H9 (cell line): ENCODE data around the gene HUS1. TPM values are rescaled to one million over a fixed set of nuclear protein-coding genes. Genes with fewer than 3 reads are reported as not detected.

ENCODE experiments used
- DNase-seq: peaks from one replicate; pipeline ENCODE4 v3.0.0-alpha.2; 2017
- H2AFZ ChIP-seq: one replicate; pipeline ENCODE4 v1.6.1; 2013; ENCODE audit warnings: mild to moderate bottlenecking, low read length, control low read depth, moderate library complexity
- H2AK5ac ChIP-seq: 2 replicates; pipeline ENCODE4 v1.6.1; 2013; ENCODE audit warnings: low read length, control low read depth, mixed read lengths; ENCODE audit not compliant: insufficient read length
- H2BK120ac ChIP-seq: one replicate; pipeline ENCODE4 v1.6.1; 2013; ENCODE audit warnings: low read depth, mild to moderate bottlenecking, low read length, control low read depth, inconsistent platforms; ENCODE audit not compliant: poor library complexity, severe bottlenecking
- H2BK12ac ChIP-seq: 2 replicates; pipeline ENCODE4 v1.6.1; 2013; ENCODE audit warnings: low read length, control low read depth, mixed read lengths, low read depth; ENCODE audit not compliant: insufficient read length
- H2BK15ac ChIP-seq: 2 replicates; pipeline ENCODE4 v1.6.1; 2013; ENCODE audit warnings: low read depth, low read length, control low read depth
- H2BK20ac ChIP-seq: one replicate; pipeline ENCODE4 v1.6.1; 2013; ENCODE audit warnings: low read depth, mild to moderate bottlenecking, low read length, control low read depth, inconsistent platforms; ENCODE audit not compliant: poor library complexity, severe bottlenecking
- H2BK5ac ChIP-seq: 2 replicates; pipeline ENCODE4 v1.6.1; 2013; ENCODE audit warnings: low read length, control low read depth, mixed read lengths; ENCODE audit not compliant: insufficient read length
- H3K14ac ChIP-seq: 2 replicates; pipeline ENCODE4 v1.6.1; 2013; ENCODE audit warnings: low read length, control low read depth; ENCODE audit not compliant: insufficient read depth
- H3K18ac ChIP-seq: 2 replicates; pipeline ENCODE4 v1.6.1; 2013; ENCODE audit warnings: low read depth, mild to moderate bottlenecking, mixed read lengths, low read length, control low read depth; ENCODE audit not compliant: insufficient read length
- H3K23ac ChIP-seq: 2 replicates; pipeline ENCODE4 v1.6.1; 2013; ENCODE audit warnings: low read length, control low read depth, mixed read lengths, low read depth; ENCODE audit not compliant: insufficient read length
- H3K23me2 ChIP-seq: 2 replicates; pipeline ENCODE4 v1.6.1; 2013; ENCODE audit warnings: low read depth, mild to moderate bottlenecking, mixed read lengths, low read length, control low read depth; ENCODE audit not compliant: insufficient read length, poor library complexity, severe bottlenecking
- H3K27ac ChIP-seq: 2 replicates; pipeline ENCODE4 v1.5.1; 2013; ENCODE audit warnings: low read length, control low read depth, mixed read lengths, low read depth; ENCODE audit not compliant: insufficient read length
- H3K27me3 ChIP-seq: 2 replicates; pipeline ENCODE4 v1.6.1; 2013; ENCODE audit warnings: low read length, control low read depth, inconsistent platforms; ENCODE audit not compliant: insufficient read depth
- H3K4ac ChIP-seq: 2 replicates; pipeline ENCODE4 v1.6.1; 2013; ENCODE audit warnings: low read depth, mild to moderate bottlenecking, control low read depth, inconsistent platforms, low read length, moderate library complexity
- H3K4me1 ChIP-seq: 2 replicates; pipeline ENCODE4 v1.6.1; 2013; ENCODE audit warnings: low read length, control low read depth, inconsistent platforms; ENCODE audit not compliant: insufficient read depth
- H3K4me2 ChIP-seq: 2 replicates; pipeline ENCODE4 v1.6.1; 2013; ENCODE audit warnings: low read length, control low read depth, mixed read lengths; ENCODE audit not compliant: insufficient read length, insufficient read depth
- H3K56ac ChIP-seq: 2 replicates; pipeline ENCODE4 v1.6.1; 2013; ENCODE audit warnings: low read depth, mild to moderate bottlenecking, mixed read lengths, low read length, control low read depth; ENCODE audit not compliant: insufficient read length
- H3K79me1 ChIP-seq: 2 replicates; pipeline ENCODE4 v1.6.1; 2013; ENCODE audit warnings: low read depth, mild to moderate bottlenecking, moderate library complexity, low read length, control low read depth, inconsistent platforms; ENCODE audit not compliant: insufficient read depth, poor library complexity, severe bottlenecking
- H3K79me2 ChIP-seq: 2 replicates; pipeline ENCODE4 v1.6.1; 2013; ENCODE audit warnings: low read length, control low read depth, inconsistent platforms; ENCODE audit not compliant: insufficient read depth
- H3K9ac ChIP-seq: 2 replicates; pipeline ENCODE4 v1.6.1; 2013; ENCODE audit warnings: low read length, control low read depth, mixed read lengths; ENCODE audit not compliant: insufficient read length; ENCODE audit errors: extremely low read depth
- H3K9me3 ChIP-seq: one replicate; pipeline ENCODE4 v1.6.1; 2013; ENCODE audit warnings: low read depth, low read length, inconsistent platforms; ENCODE audit not compliant: control insufficient read depth
- H3T11ph ChIP-seq: one replicate; pipeline ENCODE4 v1.6.1; 2013; ENCODE audit warnings: mild to moderate bottlenecking, low read length, control low read depth, inconsistent platforms
- H4K20me1 ChIP-seq: one replicate; pipeline ENCODE4 v1.6.1; 2013; ENCODE audit not compliant: control insufficient read depth, insufficient read length, insufficient read depth
- H4K5ac ChIP-seq: 2 replicates; pipeline ENCODE4 v1.6.1; 2013; ENCODE audit warnings: low read depth, mild to moderate bottlenecking, mixed read lengths, low read length, control low read depth; ENCODE audit not compliant: insufficient read length
- H4K8ac ChIP-seq: replicated peaks from 2 replicates; pipeline ENCODE4 v1.6.1; 2013; ENCODE audit warnings: low read length, control low read depth, mixed read lengths, low read depth; ENCODE audit not compliant: insufficient read length
- H4K91ac ChIP-seq: 2 replicates; pipeline ENCODE4 v1.6.1; 2013; ENCODE audit warnings: low read depth, mild to moderate bottlenecking, moderate library complexity, mixed read lengths, low read length, control low read depth; ENCODE audit not compliant: insufficient read length
- H3K27ac Mint-ChIP-seq, 3 experiments: 2 replicates in 2 of 3; 3 replicates in 1 of 3; pipeline ENCODE4 v1.8.0; 2020 to 2021; ENCODE audit warnings: mixed read lengths in 3 of 3, mild to moderate bottlenecking in 1 of 3, moderate library complexity in 1 of 3
- H3K27me3 Mint-ChIP-seq: 2 replicates; pipeline ENCODE4 v1.8.0; 2021; ENCODE audit warnings: low read depth, mild to moderate bottlenecking, moderate library complexity, mixed read lengths
- H3K36me3 Mint-ChIP-seq, 3 experiments: 2 replicates in 2 of 3; 3 replicates in 1 of 3; pipeline ENCODE4 v1.8.0; 2020 to 2021; ENCODE audit warnings: low read depth in 3 of 3, mixed read lengths in 3 of 3; ENCODE audit not compliant: insufficient read depth in 1 of 3
- H3K4me1 Mint-ChIP-seq, 2 experiments: 2 replicates each; pipeline ENCODE4 v1.8.0; 2020; ENCODE audit warnings: mixed read lengths in 2 of 2
- H3K4me3 Mint-ChIP-seq, 2 experiments: 2 replicates in 1 of 2; 3 replicates in 1 of 2; pipeline ENCODE4 v1.8.0; 2020 to 2021; ENCODE audit warnings: mild to moderate bottlenecking in 2 of 2, mixed read lengths in 2 of 2, moderate library complexity in 1 of 2
- H3K9me3 Mint-ChIP-seq, 2 experiments: 2 replicates in 1 of 2; 3 replicates in 1 of 2; pipeline ENCODE4 v1.8.0; 2020; ENCODE audit warnings: mild to moderate bottlenecking in 2 of 2, mixed read lengths in 2 of 2, moderate library complexity in 1 of 2
- CTCF ChIP-seq: fragments of 200-600 bp; sonication (generic); conservative IDR thresholded peaks from 3 replicates; pipeline ENCODE4 v1.8.0; 2021; ENCODE audit warnings: antibody characterized with exemption, mild to moderate bottlenecking
- WGBS: extraction: QIAGEN DNeasy Blood & Tissue Kit; methylation state at CpG from one replicate; pipeline ENCODE4 v1.1.7; 2013; ENCODE audit warnings: missing lambda C conversion rate, low lambda C conversion rate, mixed read lengths; ENCODE audit not compliant: insufficient read length; ENCODE audit errors: extremely low coverage; 5-methylcytosine and 5-hydroxymethylcytosine counted together
- total RNA-seq: library from RNA; stranded (reverse); gene quantifications from 2 replicates; pipeline ENCODE4 v1.2.1, GENCODE V29; 2021

Gene HUS1
- total RNA-seq, 1 experiment from 2014 or later: 43.1 TPM

GRCh38 chr7:47942132-47942531, 37.3 kb downstream of the HUS1 start:
- Mint-ChIP-seq H3K36me3 (no peaks in the 10 kb centered on the region), H3K4me3 (no peak overlapping the region; a peak in 1 of 5 replicates), H3K27ac (peak overlapping the region in 2 of 3 experiments; percentile 5 to 52; a peak in 3 of 7 replicates), H3K9me3 (no peaks in the 10 kb centered on the region), H3K4me1 (peaks cover 30 to 45% of the 10 kb centered on the region in 2 experiments), H3K27me3 (no peaks in the 10 kb centered on the region; the same call in 1 of the 2 replicates)
- H2BK5ac ChIP-seq: no peak overlapping the region
- no peaks in the 10 kb centered on the region for H4K20me1 ChIP-seq
- TF ChIP-seq CTCF: no peak
- H4K91ac ChIP-seq: no peak overlapping the region
- H3K9ac ChIP-seq: no peak overlapping the region
- no peak for DNase-seq
- no CpG with 5 or more reads among the region's 10 CpGs for WGBS
- no peak overlapping the region for H2BK12ac ChIP-seq
- no peak overlapping the region for H2BK120ac ChIP-seq
- H2AK5ac ChIP-seq: no peak overlapping the region
- no peaks in the 10 kb centered on the region for H3K9me3 ChIP-seq
- H3K27ac ChIP-seq: no peak overlapping the region
- H3K4me1 ChIP-seq: peaks cover 8% of the 10 kb centered on the region; the same call in 1 of the 2 replicates
- H4K5ac ChIP-seq: no peak overlapping the region
- no peak overlapping the region for H3K18ac ChIP-seq
- H2BK15ac ChIP-seq: no peak overlapping the region
- H3K79me1 ChIP-seq: no peaks in the 10 kb centered on the region
- H3K4me2 ChIP-seq: no peak overlapping the region
- H3K27me3 ChIP-seq: no peaks in the 10 kb centered on the region
- no peak overlapping the region for H3K14ac ChIP-seq
- no peak overlapping the region for H3K4ac ChIP-seq
- no peak overlapping the region for H4K8ac ChIP-seq
- H3K79me2 ChIP-seq: no peaks in the 10 kb centered on the region
- H3K23ac ChIP-seq: no peak overlapping the region
- no peaks in the 10 kb centered on the region for H3K23me2 ChIP-seq
- H2AFZ ChIP-seq: no peak overlapping the region
- no peak overlapping the region for H3T11ph ChIP-seq
- no peak overlapping the region for H3K56ac ChIP-seq
- H2BK20ac ChIP-seq: no peak overlapping the region
